Superior temporal gyrus (tissue), 1 donor: Measurements from ENCODE around the gene HOXD10.

ENCODE experiments used
- DNase-seq: peaks from one replicate; pipeline ENCODE4 v3.0.0-alpha.2; 2016; ENCODE audit errors: extremely low spot score

The HOXD10 gene

GRCh38 chr2:176115883-176116813, at the start of gene HOXD10:
HOXD10 (plus strand) TSS chr2:176116778; CDS start chr2:176116834, 56 bp downstream.
- DNase-seq: no peak

GRCh38 chr2:176067589-176068418, 48.8 kb upstream of the HOXD10 start:
- DNase-seq: no peak

GRCh38 chr2:176068419-176068832, 48.2 kb upstream of the HOXD10 start:
- no peak for DNase-seq

- no peak for DNase-seq
Measured at GRCh38 chr2:176071330-176072291, 45.0 kb upstream of the HOXD10 start.

- DNase-seq: no peak
Measured at GRCh38 chr2:176072292-176072669, 44.3 kb upstream of the HOXD10 start.

- no peak for DNase-seq
Measured at GRCh38 chr2:176072951-176073904, 43.4 kb upstream of the HOXD10 start.

- DNase-seq: no peak
Measured at GRCh38 chr2:176074919-176075425, 41.6 kb upstream of the HOXD10 start.

- no peak for DNase-seq
Measured at GRCh38 chr2:176075481-176075880, 41.1 kb upstream of the HOXD10 start.

- no peak for DNase-seq
Measured at GRCh38 chr2:176076063-176076462, 40.5 kb upstream of the HOXD10 start.

- DNase-seq: no peak
Measured at GRCh38 chr2:176076796-176077195, 39.8 kb upstream of the HOXD10 start.

- no peak for DNase-seq
Measured at GRCh38 chr2:176078541-176079284, 37.9 kb upstream of the HOXD10 start.

- no peak for DNase-seq
Measured at GRCh38 chr2:176079285-176079830, 37.2 kb upstream of the HOXD10 start.

- no peak for DNase-seq
Measured at GRCh38 chr2:176079831-176080539, 36.6 kb upstream of the HOXD10 start.

- no peak for DNase-seq
Measured at GRCh38 chr2:176080540-176081375, 35.8 kb upstream of the HOXD10 start.

GRCh38 chr2:176081376-176081836, 35.2 kb upstream of the HOXD10 start:
- no peak for DNase-seq

- no peak for DNase-seq
Measured at GRCh38 chr2:176081837-176082524, 34.6 kb upstream of the HOXD10 start.

- DNase-seq: no peak
Measured at GRCh38 chr2:176082525-176082823, 34.1 kb upstream of the HOXD10 start.
